HEK293 (cell line): ENCODE measurements around the gene TMEM192.
A peak's percentile ranks its signal among the peaks of the same experiment; 100 is the strongest.

ENCODE experiments used
- CTCF ChIA-PET: fragments of 350-600 bp; formaldehyde crosslinking; extraction: SDS; loops from one replicate; lab custom pipeline; 2021; ENCODE audit warnings: antibody characterized with exemption; lab: Yijun Ruan, JAX
- POLR2A ChIA-PET: fragments of 300-600 bp; formaldehyde crosslinking; extraction: SDS; loops from one replicate; lab custom pipeline; 2020; ENCODE audit warnings: antibody characterized with exemption, inconsistent platforms; lab: Yijun Ruan, JAX
- H3K27ac ChIP-seq: fragments of 200-500 bp; sonication (Bioruptor generic); 2 replicates; pipeline ENCODE4 v1.5.1; 2014; ENCODE audit warnings: low read depth, low read length, control low read depth, inconsistent platforms; ENCODE audit errors: extremely low read depth
- H3K36me3 ChIP-seq, 2 experiments: fragments of 200-500 bp in 1 of 2; sonication (Bioruptor generic) in 1 of 2; 1 replicate in 1 of 2; 2 replicates in 1 of 2; pipeline ENCODE4 v1.5.1; 2014 to 2017; ENCODE audit warnings: inconsistent platforms in 2 of 2, low read length in 2 of 2; ENCODE audit not compliant: control insufficient read depth in 2 of 2, insufficient read depth in 1 of 2
- H3K4me1 ChIP-seq: fragments of 200-500 bp; sonication (Bioruptor generic); 2 replicates; pipeline ENCODE4 v1.5.1; 2014; ENCODE audit warnings: mild to moderate bottlenecking, low read length, inconsistent platforms; ENCODE audit not compliant: control insufficient read depth, insufficient read depth
- H3K4me3 ChIP-seq: 2 replicates; pipeline ENCODE4 v1.5.1; 2011; ENCODE audit warnings: low read depth, mild to moderate bottlenecking, control low read depth, low read length, moderate library complexity
- H3K9me3 ChIP-seq: fragments of 200-500 bp; sonication (Bioruptor generic); 2 replicates; pipeline ENCODE4 v1.5.1; 2014; ENCODE audit warnings: low read depth, low read length, inconsistent platforms; ENCODE audit not compliant: control insufficient read depth, insufficient read depth
- ATF2 ChIP-seq: fragments of 450-650 bp; formaldehyde crosslinking; IDR thresholded peaks from 2 replicates; pipeline ENCODE4 v1.5.1; 2016; ENCODE audit warnings: missing biosample characterization, missing genetic modification characterization, low read depth
- BCL11A ChIP-seq: fragments of 450-650 bp; formaldehyde crosslinking; IDR thresholded peaks from 2 replicates; pipeline ENCODE4 v1.5.1; 2016; ENCODE audit warnings: low read depth, missing biosample characterization, missing genetic modification characterization
- BCL11B ChIP-seq: fragments of 450-650 bp; formaldehyde crosslinking; IDR thresholded peaks from 2 replicates; pipeline ENCODE4 v1.5.1; 2016; ENCODE audit warnings: low read depth, missing biosample characterization, missing genetic modification characterization
- CTCF ChIP-seq: fragments of 450-650 bp; formaldehyde crosslinking; IDR thresholded peaks from 2 replicates; pipeline ENCODE4 v1.5.1; 2016; ENCODE audit warnings: missing biosample characterization, missing genetic modification characterization
- ELK4 ChIP-seq: IDR thresholded peaks from 2 replicates; pipeline ENCODE4 v1.6.1; 2011; ENCODE audit warnings: mild to moderate bottlenecking, low read depth, low read length, borderline replicate concordance
- GLIS1 ChIP-seq: fragments of 450-650 bp; formaldehyde crosslinking; IDR thresholded peaks from 2 replicates; pipeline ENCODE4 v1.5.1; 2016; ENCODE audit warnings: missing biosample characterization, missing genetic modification characterization
- SP3 ChIP-seq: fragments of 450-650 bp; formaldehyde crosslinking; IDR thresholded peaks from 2 replicates; pipeline ENCODE4 v1.5.1; 2016; ENCODE audit warnings: missing biosample characterization, missing genetic modification characterization
- TCF7L2 ChIP-seq: IDR thresholded peaks from 2 replicates; pipeline ENCODE4 v1.6.1; 2011; ENCODE audit warnings: low read depth, mild to moderate bottlenecking, inconsistent platforms, low read length, moderate library complexity, borderline replicate concordance
- ZBTB20 ChIP-seq: fragments of 450-650 bp; formaldehyde crosslinking; IDR thresholded peaks from 2 replicates; pipeline ENCODE4 v1.5.1; 2016; ENCODE audit warnings: missing biosample characterization, missing genetic modification characterization
- ZBTB21 ChIP-seq: fragments of 450-650 bp; formaldehyde crosslinking; IDR thresholded peaks from 2 replicates; pipeline ENCODE4 v1.5.1; 2017; ENCODE audit warnings: missing biosample characterization, missing genetic modification characterization
- ZBTB6 ChIP-seq: fragments of 450-650 bp; formaldehyde crosslinking; IDR thresholded peaks from 2 replicates; pipeline ENCODE4 v1.5.1; 2017; ENCODE audit warnings: missing biosample characterization, missing genetic modification characterization
- ZBTB8A ChIP-seq: fragments of 450-650 bp; formaldehyde crosslinking; IDR thresholded peaks from 2 replicates; pipeline ENCODE4 v1.5.1; 2016; ENCODE audit warnings: missing biosample characterization, missing genetic modification characterization
- ZIC2 ChIP-seq: fragments of 450-650 bp; formaldehyde crosslinking; IDR thresholded peaks from 2 replicates; pipeline ENCODE4 v1.5.1; 2016; ENCODE audit warnings: missing biosample characterization, missing genetic modification characterization
- ZNF148 ChIP-seq: fragments of 450-650 bp; formaldehyde crosslinking; IDR thresholded peaks from 2 replicates; pipeline ENCODE4 v1.5.0; 2017; ENCODE audit warnings: missing biosample characterization, missing genetic modification characterization, borderline replicate concordance
- ZNF24 ChIP-seq: fragments of 450-650 bp; formaldehyde crosslinking; IDR thresholded peaks from 2 replicates; pipeline ENCODE4 v1.5.1; 2016; ENCODE audit warnings: missing biosample characterization, missing genetic modification characterization
- ZNF26 ChIP-seq: fragments of 450-650 bp; formaldehyde crosslinking; IDR thresholded peaks from 2 replicates; pipeline ENCODE4 v1.5.1; 2016; ENCODE audit warnings: missing biosample characterization, missing genetic modification characterization
- ZNF335 ChIP-seq: fragments of 450-650 bp; formaldehyde crosslinking; conservative IDR thresholded peaks from 2 replicates; pipeline ENCODE4 v1.5.1; 2016; ENCODE audit warnings: missing biosample characterization, missing genetic modification characterization
- ZNF416 ChIP-seq: fragments of 450-650 bp; formaldehyde crosslinking; IDR thresholded peaks from 2 replicates; pipeline ENCODE4 v1.5.1; 2016; ENCODE audit warnings: missing biosample characterization, missing genetic modification characterization
- ZNF449 ChIP-seq: fragments of 450-650 bp; formaldehyde crosslinking; IDR thresholded peaks from 2 replicates; pipeline ENCODE4 v1.5.1; 2017; ENCODE audit warnings: missing biosample characterization, mild to moderate bottlenecking, missing genetic modification characterization, moderate library complexity
- ZNF48 ChIP-seq: fragments of 450-650 bp; formaldehyde crosslinking; IDR thresholded peaks from 2 replicates; pipeline ENCODE4 v1.5.1; 2016; ENCODE audit warnings: missing biosample characterization, missing genetic modification characterization
- ZNF544 ChIP-seq: fragments of 450-650 bp; formaldehyde crosslinking; IDR thresholded peaks from 2 replicates; pipeline ENCODE4 v1.5.0; 2017; ENCODE audit warnings: missing biosample characterization, missing genetic modification characterization
- ZNF704 ChIP-seq: fragments of 450-650 bp; formaldehyde crosslinking; IDR thresholded peaks from 2 replicates; pipeline ENCODE4 v1.5.1; 2016; ENCODE audit warnings: missing biosample characterization, missing genetic modification characterization
- ZSCAN16 ChIP-seq: fragments of 450-650 bp; formaldehyde crosslinking; IDR thresholded peaks from 2 replicates; pipeline ENCODE4 v1.5.1; 2016; ENCODE audit warnings: missing biosample characterization, missing genetic modification characterization
- ZSCAN30 ChIP-seq: fragments of 450-650 bp; IDR thresholded peaks from 2 replicates; pipeline ENCODE4 v1.5.1; 2018; ENCODE audit warnings: missing biosample characterization, mild to moderate bottlenecking, missing genetic modification characterization, moderate library complexity

TMEM192 gene

GRCh38 chr4:165112368-165113121, at the start of gene TMEM192:
TSS of gene TMEM192 (minus strand) at chr4:165112860. CDS start at chr4:165112773, 87 bp downstream.
- H3K36me3 ChIP-seq = peaks cover 0 to 9% of the 10 kb centered on the region in 2 experiments; a peak in 1 of 3 replicates
- H3K27ac ChIP-seq = peak within 1 kb of the TSS; percentile 48; the same call in 1 of the 2 replicates
- ChIA-PET POLR2A (interaction anchor here (0.6 to 1.7 kb wide), 12 partner anchors 9 to 365 kb away, joined by 3 to 8 read pairs (median 3); partner anchors contain the start of gene MSMO1), CTCF (interaction anchor here (0.6 to 1.5 kb wide), 14 partner anchors 10 to 1772 kb away, joined by 3 to 8 read pairs (median 3); no protein-coding TSS in a partner anchor)
- no peaks in the 10 kb centered on the region for H3K4me1 ChIP-seq
- peak within 1 kb of the TSS; percentile 73 for H3K4me3 ChIP-seq
- no peaks in the 10 kb centered on the region for H3K9me3 ChIP-seq
- no peak for TF ChIP-seq ZNF24
- TF ChIP-seq ZNF335 (tag by site-specific recombination) = peak; percentile 80
- peak; percentile 80 for TF ChIP-seq ZBTB8A (tag by site-specific recombination)
- TF ChIP-seq ZBTB20 = peak; percentile 97
- 0 out of 2 replicates have a peak, but pooled peaks have one; percentile 21 for TF ChIP-seq ZNF449 (tag by site-specific recombination)
- no peak for TF ChIP-seq ZIC2 (tag by site-specific recombination)
- TF ChIP-seq ZNF26 (tag by site-specific recombination) = no peak
- TF ChIP-seq GLIS1 (tag by site-specific recombination) = no peak; the same call in none of the 2 replicates
- TF ChIP-seq TCF7L2 = peak; percentile 83
- no peak for TF ChIP-seq ZBTB21 (tag by site-specific recombination)
- no peak for TF ChIP-seq ZNF148
- no peak for TF ChIP-seq ZBTB6 (tag by site-specific recombination)
- no peak for TF ChIP-seq ZNF544
- TF ChIP-seq BCL11B = 0 out of 2 replicates have a peak, but pooled peaks have one; percentile 42
- TF ChIP-seq ZSCAN16 (tag by site-specific recombination) = no peak
- TF ChIP-seq ELK4 = no peak
- peak; percentile 85 for TF ChIP-seq SP3
- TF ChIP-seq ZSCAN30 (tag by site-specific recombination) = peak; percentile 82
- peak; percentile 55 for TF ChIP-seq CTCF
- TF ChIP-seq ZNF704 (tag by site-specific recombination) = no peak
- no peak for TF ChIP-seq ATF2 (tag by site-specific recombination)
- no peak for TF ChIP-seq ZNF416 (tag by site-specific recombination)
- no peak for TF ChIP-seq ZNF48
- TF ChIP-seq BCL11A (tag by site-specific recombination) = no peak
